ENCODE measurements around the gene MYDGF.

MYDGF gene

GRCh38 chr19:4620675-4621074 lies 49.5 kb downstream of the MYDGF start:
- H3K36me3 Mint-ChIP-seq (ENCODE audit: insufficient read depth) = no peaks in the 10 kb centered on the region
- no peaks in the 10 kb centered on the region for H3K9me3 Mint-ChIP-seq
- ATAC-seq (replicated peaks; ENCODE audit: extremely low read depth, poor library complexity, severe bottlenecking) = no peak
- no peak overlapping the region for H3K27ac Mint-ChIP-seq (ENCODE audit: low read depth)
- H3K27me3 Mint-ChIP-seq = peaks cover 51% of the 10 kb centered on the region
- DNase-seq (ENCODE audit: low spot score in 2 of 2) = no peak
- H3K4me3 Mint-ChIP-seq = no peak overlapping the region
- H3K4me1 Mint-ChIP-seq = no peaks in the 10 kb centered on the region

DNA sequence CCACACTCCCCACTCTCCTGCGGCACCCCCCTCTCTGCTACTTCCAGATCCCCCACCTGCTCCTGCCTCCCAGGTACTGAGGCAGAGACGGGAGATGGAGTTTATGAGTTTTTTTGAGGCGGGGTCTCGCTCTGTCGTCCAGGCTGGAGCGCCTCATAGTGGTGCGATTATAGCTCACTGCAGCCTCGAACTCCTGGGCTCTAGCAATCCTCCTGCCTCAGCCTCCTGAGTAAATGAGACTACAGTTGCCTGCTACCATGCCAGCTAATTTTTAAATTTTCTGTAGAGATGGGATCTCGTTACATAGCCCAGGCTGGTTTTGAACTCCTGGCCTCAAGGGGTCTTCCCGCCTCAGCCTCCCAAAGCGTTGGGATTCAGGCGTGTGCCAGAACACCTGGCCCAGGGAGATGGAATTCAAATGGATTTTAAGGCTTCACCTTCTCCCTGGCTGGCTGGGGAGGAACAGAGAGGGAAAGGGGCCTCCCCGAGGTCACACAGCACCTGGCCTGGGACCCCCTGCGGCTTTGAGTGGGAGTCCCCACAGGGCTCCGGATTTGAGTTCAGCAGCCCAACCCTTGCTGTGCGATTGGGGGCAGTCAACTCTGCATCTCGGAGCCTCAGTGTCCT lies 50.4 kb downstream of the MYDGF start:
- Mint-ChIP-seq H3K4me3 (no peak overlapping the region), H3K36me3 (ENCODE audit: insufficient read depth) (no peaks in the 10 kb centered on the region), H3K27ac (ENCODE audit: low read depth) (no peak overlapping the region), H3K4me1 (no peaks in the 10 kb centered on the region), H3K9me3 (no peaks in the 10 kb centered on the region), H3K27me3 (peaks cover 51% of the 10 kb centered on the region)
- DNase-seq (ENCODE audit: low spot score in 2 of 2) (no peak), ATAC-seq (replicated peaks; ENCODE audit: extremely low read depth, poor library complexity, severe bottlenecking) (no peak)

GRCh38 chr19:4618019-4618418 lies 52.1 kb downstream of the MYDGF start:
- H3K36me3 Mint-ChIP-seq (ENCODE audit: insufficient read depth) = no peaks in the 10 kb centered on the region
- DNase-seq (ENCODE audit: low spot score in 2 of 2) (no peak), ATAC-seq (replicated peaks; ENCODE audit: extremely low read depth, poor library complexity, severe bottlenecking) (no peak)
- no peak overlapping the region for H3K4me3 Mint-ChIP-seq
- no peaks in the 10 kb centered on the region for H3K9me3 Mint-ChIP-seq
- no peak overlapping the region for H3K27ac Mint-ChIP-seq (ENCODE audit: low read depth)
- peaks cover 45% of the 10 kb centered on the region for H3K27me3 Mint-ChIP-seq
- H3K4me1 Mint-ChIP-seq = no peaks in the 10 kb centered on the region

DNA sequence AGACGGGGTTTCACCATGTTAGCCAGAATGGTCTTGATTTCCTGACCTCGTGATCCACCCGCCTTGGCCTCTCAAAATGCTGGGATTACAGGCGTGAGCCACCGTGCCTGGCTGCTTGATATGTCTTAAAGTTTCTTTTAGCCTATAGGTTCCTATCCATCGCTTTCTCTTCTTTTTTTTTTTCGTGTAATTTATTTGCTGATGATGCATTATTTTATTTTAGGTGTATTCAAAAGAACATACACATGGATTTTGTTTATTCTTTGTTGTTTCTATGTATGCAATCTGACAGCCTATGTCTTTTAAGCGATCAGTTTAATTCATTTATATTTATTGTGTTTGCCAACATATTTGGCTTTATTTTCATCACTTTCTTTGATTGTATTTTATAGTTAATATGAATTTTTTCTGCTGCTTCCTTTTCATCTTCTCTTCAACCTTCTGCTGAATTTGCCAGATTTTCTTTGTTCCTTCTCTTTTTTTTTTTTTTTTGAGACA lies 56.8 kb downstream of the MYDGF start:
- DNase-seq (ENCODE audit: low spot score in 2 of 2) (no peak), ATAC-seq (replicated peaks; ENCODE audit: extremely low read depth, poor library complexity, severe bottlenecking) (no peak)
- Mint-ChIP-seq H3K9me3 (no peaks in the 10 kb centered on the region), H3K27ac (ENCODE audit: low read depth) (no peak overlapping the region), H3K36me3 (ENCODE audit: insufficient read depth) (no peaks in the 10 kb centered on the region), H3K27me3 (peaks cover 39% of the 10 kb centered on the region), H3K4me3 (no peak overlapping the region), H3K4me1 (no peaks in the 10 kb centered on the region)

- no peak overlapping the region for H3K27ac Mint-ChIP-seq (ENCODE audit: low read depth)
- no peak overlapping the region for H3K4me3 Mint-ChIP-seq
- H3K4me1 Mint-ChIP-seq = no peaks in the 10 kb centered on the region
- ATAC-seq (replicated peaks; ENCODE audit: extremely low read depth, poor library complexity, severe bottlenecking) (no peak), DNase-seq (ENCODE audit: low spot score in 2 of 2) (no peak)
- H3K27me3 Mint-ChIP-seq = peaks cover 30% of the 10 kb centered on the region
- H3K9me3 Mint-ChIP-seq = no peaks in the 10 kb centered on the region
- H3K36me3 Mint-ChIP-seq (ENCODE audit: insufficient read depth) = no peaks in the 10 kb centered on the region
These were observed 60.1 kb downstream of the MYDGF start for GRCh38 chr19:4609878-4610511.
